ENCODE results near the gene CNRIP1.

DNA sequence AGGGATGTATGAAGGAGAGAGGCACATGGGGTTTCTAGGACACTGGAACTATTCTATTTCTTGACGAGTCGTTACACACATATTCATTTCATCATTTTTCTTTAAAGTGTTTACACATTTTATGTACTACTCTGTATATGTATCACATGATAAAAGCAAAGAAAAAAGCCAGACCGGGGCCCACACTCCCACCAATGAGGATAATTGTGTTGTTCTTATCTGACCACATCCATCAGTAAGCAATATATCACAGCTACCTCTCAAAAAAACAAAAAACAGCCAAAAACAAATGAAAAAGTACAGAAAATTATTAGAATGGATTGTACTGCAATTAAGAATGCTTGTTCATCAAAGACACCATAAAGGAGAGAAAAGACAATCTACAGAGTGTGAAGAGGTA is 14.2 kb upstream of the CNRIP1 start:
- TF ChIP-seq, protein P1, sequence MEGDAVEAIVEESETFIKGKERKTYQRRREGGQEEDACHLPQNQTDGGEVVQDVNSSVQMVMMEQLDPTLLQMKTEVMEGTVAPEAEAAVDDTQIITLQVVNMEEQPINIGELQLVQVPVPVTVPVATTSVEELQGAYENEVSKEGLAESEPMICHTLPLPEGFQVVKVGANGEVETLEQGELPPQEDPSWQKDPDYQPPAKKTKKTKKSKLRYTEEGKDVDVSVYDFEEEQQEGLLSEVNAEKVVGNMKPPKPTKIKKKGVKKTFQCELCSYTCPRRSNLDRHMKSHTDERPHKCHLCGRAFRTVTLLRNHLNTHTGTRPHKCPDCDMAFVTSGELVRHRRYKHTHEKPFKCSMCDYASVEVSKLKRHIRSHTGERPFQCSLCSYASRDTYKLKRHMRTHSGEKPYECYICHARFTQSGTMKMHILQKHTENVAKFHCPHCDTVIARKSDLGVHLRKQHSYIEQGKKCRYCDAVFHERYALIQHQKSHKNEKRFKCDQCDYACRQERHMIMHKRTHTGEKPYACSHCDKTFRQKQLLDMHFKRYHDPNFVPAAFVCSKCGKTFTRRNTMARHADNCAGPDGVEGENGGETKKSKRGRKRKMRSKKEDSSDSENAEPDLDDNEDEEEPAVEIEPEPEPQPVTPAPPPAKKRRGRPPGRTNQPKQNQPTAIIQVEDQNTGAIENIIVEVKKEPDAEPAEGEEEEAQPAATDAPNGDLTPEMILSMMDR (IDR thresholded peaks at IDR 0.05 in 8 of 11, conservative IDR thresholded peaks at IDR 0.05 in 3 of 11): no peak
- TF ChIP-seq POLR2A (IDR thresholded peaks at IDR 0.05): no peak

Data from spleen (tissue), 7 donors.